Measurements from ENCODE around the gene BLTP3B. TPM values are rescaled to one million over a fixed set of nuclear protein-coding genes. Genes with fewer than 3 reads are reported as not detected.
"Not testable (repeated sequence)": the region's sequence is repeated elsewhere in the genome, so short reads cannot be mapped to it uniquely, and the experiment has no call there.

Gene BLTP3B, protein sequence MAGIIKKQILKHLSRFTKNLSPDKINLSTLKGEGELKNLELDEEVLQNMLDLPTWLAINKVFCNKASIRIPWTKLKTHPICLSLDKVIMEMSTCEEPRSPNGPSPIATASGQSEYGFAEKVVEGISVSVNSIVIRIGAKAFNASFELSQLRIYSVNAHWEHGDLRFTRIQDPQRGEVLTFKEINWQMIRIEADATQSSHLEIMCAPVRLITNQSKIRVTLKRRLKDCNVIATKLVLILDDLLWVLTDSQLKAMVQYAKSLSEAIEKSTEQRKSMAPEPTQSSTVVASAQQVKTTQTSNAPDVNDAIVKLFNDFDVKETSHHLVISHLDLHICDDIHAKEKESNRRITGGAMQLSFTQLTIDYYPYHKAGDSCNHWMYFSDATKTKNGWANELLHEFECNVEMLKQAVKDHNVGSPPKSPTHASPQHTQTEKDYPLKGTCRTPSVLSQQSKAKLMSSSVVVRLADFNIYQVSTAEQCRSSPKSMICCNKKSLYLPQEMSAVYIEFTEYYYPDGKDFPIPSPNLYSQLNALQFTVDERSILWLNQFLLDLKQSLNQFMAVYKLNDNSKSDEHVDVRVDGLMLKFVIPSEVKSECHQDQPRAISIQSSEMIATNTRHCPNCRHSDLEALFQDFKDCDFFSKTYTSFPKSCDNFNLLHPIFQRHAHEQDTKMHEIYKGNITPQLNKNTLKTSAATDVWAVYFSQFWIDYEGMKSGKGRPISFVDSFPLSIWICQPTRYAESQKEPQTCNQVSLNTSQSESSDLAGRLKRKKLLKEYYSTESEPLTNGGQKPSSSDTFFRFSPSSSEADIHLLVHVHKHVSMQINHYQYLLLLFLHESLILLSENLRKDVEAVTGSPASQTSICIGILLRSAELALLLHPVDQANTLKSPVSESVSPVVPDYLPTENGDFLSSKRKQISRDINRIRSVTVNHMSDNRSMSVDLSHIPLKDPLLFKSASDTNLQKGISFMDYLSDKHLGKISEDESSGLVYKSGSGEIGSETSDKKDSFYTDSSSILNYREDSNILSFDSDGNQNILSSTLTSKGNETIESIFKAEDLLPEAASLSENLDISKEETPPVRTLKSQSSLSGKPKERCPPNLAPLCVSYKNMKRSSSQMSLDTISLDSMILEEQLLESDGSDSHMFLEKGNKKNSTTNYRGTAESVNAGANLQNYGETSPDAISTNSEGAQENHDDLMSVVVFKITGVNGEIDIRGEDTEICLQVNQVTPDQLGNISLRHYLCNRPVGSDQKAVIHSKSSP (N-terminal part only)
- total RNA-seq (2014; rRNA removed; shearing (Covaris generic)), result 26.2 and 31.0 TPM in 2 replicates
- polyA plus RNA-seq (2016; fragmentation: Nextera tagmentation; extraction: Ambion mirVana), result 14.9 and 17.7 TPM in 2 replicates

DNA sequence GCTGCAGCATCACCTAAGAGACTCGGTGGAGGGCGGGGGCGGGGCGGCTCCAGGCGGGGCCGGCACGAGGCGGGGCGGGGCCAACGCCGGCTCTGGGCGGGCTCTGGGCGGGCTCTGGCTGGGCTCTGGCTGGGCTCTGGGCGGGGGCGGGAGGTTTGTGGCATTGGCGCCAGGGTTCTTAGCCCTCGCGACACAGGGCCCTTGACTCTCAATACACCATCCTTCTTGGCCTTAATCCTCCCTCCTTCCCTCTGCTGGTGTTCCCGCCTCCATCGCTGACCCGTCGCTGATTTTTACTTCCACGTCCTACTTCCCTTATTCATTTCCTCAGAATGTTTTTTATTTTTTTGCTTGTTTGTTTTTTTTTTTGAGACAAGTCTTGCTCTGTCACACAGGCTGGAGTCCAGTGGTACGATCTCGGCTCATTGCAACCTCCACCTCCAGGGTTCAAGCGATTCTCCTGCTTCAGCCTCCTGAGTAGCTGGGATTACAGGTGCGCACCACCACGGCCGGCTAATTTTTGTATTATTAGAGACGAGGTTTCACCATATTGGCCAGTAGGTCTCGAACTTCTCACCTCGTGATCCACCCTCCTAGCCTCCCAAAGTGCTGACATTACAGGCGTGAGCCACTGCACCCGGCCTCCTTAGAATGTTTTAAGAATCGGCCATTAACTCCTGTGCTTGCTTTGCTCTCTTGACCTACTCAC, at the start of gene BLTP3B:
Gene BLTP3B (minus strand): TSS at position 24 of the 709 bp plus-strand sequence. CDS start 239 bp downstream, outside the sequence.
- Histone ChIP-seq H3K4me2 (ENCODE audit: unreplicated experiment) (peak within 1 kb of the TSS; percentile 85), H3K27ac (peak within 1 kb of the TSS; percentile 98), H3K79me2 (ENCODE audit: insufficient read depth) (peaks cover 31% of the 10 kb centered on the region), H3K36me3 (ENCODE audit: low read depth) (no peaks in the 10 kb centered on the region), H3F3A (ENCODE audit: insufficient read depth) (peaks cover 5% of the 10 kb centered on the region; the same call in 1 of the 2 replicates), H3K4me1 (ENCODE audit: insufficient read depth) (peaks cover 27% of the 10 kb centered on the region), H3K9me2 (ENCODE audit: insufficient read depth) (no peaks in the 10 kb centered on the region), H3K9ac (peak within 1 kb of the TSS; percentile 99), H4K20me1 (ENCODE audit: insufficient read depth) (no peaks in the 10 kb centered on the region), H3K9me3 (ENCODE audit: low read depth) (no peaks in the 10 kb centered on the region), H3K27me3 (replicated peaks; ENCODE audit: insufficient read depth) (no peaks in the 10 kb centered on the region), H3K4me3 (peak within 1 kb of the TSS; percentile 96), H2AFZ (peak within 1 kb of the TSS; percentile 96)
- WGBS, 2 experiments (ENCODE audit: low coverage in 1 of 2, low lambda C conversion rate in 2 of 2, missing lambda C conversion rate in 2 of 2), result 28 to 49% methylated on average over 19 to 35 of the region's 35 CpGs
- peak; percentile 97 for DNase-seq
- in situ Hi-C loops (cut with MboI), result no loop called here
- no peak for TF ChIP-seq EZH2 (IDR thresholded peaks at IDR 0.05; ENCODE audit: insufficient read depth, poor library complexity, severe bottlenecking)
- TF ChIP-seq EZH2phosphoT487 (IDR thresholded peaks at IDR 0.05; ENCODE audit: insufficient read depth, low read depth), result no peak

DNA sequence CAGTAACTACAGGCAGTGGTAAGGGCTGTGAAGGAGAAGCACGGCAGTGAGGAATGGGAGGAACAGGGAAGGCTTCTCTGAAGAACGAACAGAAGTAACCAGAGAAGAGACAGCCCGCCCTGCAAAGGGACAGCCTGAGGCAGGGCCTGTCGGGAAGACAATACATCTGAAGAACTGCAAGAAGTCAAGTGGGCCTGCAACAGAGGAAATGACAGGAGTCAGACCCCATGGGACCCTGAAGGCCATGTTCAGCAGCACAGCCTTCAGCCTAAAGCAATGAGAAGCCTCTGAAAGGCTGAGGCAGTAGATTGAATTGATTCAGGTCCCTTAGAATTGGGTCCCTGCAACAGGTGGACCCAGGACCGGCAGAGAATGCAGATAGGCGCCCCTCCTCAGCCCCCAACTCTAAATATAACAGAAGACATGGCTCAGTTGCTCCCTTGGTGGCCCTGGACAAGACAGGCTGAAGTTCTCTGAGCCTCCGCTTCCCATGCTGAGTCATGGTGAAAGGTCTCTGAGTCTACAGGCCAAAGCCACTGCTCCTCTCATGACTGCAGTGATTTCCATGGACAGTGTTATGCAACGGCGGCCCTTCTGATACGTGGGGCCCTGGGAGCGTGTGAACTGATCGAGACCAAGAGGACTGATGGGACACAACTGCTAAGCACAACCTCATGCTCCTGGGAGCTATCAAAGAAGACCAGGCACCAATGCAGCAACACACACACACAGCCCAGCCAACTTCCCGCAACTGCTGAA, 47.1 kb upstream of the BLTP3B start:
- H3K27me3 ChIP-seq (replicated peaks; ENCODE audit: insufficient read depth), result no peaks in the 10 kb centered on the region
- H3K4me3 ChIP-seq, result no peak overlapping the region
- TF ChIP-seq EZH2phosphoT487 (IDR thresholded peaks at IDR 0.05; ENCODE audit: insufficient read depth, low read depth) (no peak), EZH2 (IDR thresholded peaks at IDR 0.05; ENCODE audit: insufficient read depth, poor library complexity, severe bottlenecking) (no peak)
- peak; percentile 14 for DNase-seq
- H3K4me2 ChIP-seq (ENCODE audit: unreplicated experiment), result no peak overlapping the region
- no peak overlapping the region for H3K9ac ChIP-seq
- H3K4me1 ChIP-seq (ENCODE audit: insufficient read depth), result peaks cover 10% of the 10 kb centered on the region
- H3K9me3 ChIP-seq (ENCODE audit: low read depth), result no peaks in the 10 kb centered on the region
- H3K27ac ChIP-seq, result no peak overlapping the region
- no peak overlapping the region for H2AFZ ChIP-seq
- H3F3A ChIP-seq (ENCODE audit: insufficient read depth), result no peaks in the 10 kb centered on the region
- H3K36me3 ChIP-seq (ENCODE audit: low read depth), result no peaks in the 10 kb centered on the region
- H3K79me2 ChIP-seq (ENCODE audit: insufficient read depth), result no peaks in the 10 kb centered on the region
- no peaks in the 10 kb centered on the region for H3K9me2 ChIP-seq (ENCODE audit: insufficient read depth)
- 81 to 84% methylated on average over 13 of the region's 13 CpGs for WGBS, 2 experiments (ENCODE audit: low coverage in 1 of 2, low lambda C conversion rate in 2 of 2, missing lambda C conversion rate in 2 of 2)
- in situ Hi-C loops (cut with MboI), result no loop called here
- no peaks in the 10 kb centered on the region for H4K20me1 ChIP-seq (ENCODE audit: insufficient read depth)

DNA sequence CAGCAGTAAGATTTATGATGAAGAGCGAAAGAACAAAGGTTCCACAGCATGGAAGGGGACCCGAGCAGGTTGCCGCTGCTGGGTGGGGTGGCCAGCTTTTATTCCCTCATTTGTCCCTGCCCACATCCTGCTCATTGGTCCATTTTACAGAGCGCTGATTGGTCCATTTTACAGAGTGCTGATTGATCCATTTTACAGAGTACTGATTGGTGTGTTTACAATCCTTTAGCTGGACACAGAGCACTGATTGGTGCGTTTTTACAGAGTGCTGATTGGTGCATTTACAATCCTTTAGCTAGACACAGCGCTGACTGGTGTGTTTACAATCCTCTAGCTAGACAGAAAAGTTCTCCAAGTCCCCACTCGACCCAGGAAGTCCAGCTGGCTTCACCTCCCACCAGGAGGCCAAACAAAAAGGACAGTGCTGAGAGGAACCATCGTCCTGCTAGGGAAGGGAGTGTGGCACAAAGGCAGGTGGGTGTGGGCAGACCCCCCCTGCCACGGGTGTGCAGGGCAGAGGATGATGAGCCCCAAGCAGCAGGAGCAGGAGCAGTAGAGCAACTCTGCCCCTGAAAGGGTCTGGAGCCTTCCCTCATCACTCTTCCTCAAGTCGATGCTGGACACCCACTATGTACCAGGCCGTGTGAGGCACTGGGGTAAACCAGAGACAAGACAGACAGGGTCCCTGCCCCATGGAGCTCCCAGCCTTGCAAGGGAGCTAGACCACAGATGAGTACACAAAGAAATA, 46.4 kb upstream of the BLTP3B start:
- H3K4me3 ChIP-seq; H3K36me3 ChIP-seq (ENCODE audit: low read depth); in situ Hi-C loops (cut with MboI); DNase-seq; H3K9ac ChIP-seq; H3K79me2 ChIP-seq (ENCODE audit: insufficient read depth); H2AFZ ChIP-seq; H3K27me3 ChIP-seq (replicated peaks; ENCODE audit: insufficient read depth); H4K20me1 ChIP-seq (ENCODE audit: insufficient read depth); H3K4me2 ChIP-seq (ENCODE audit: unreplicated experiment); H3K27ac ChIP-seq; H3K9me3 ChIP-seq (ENCODE audit: low read depth); H3K9me2 ChIP-seq (ENCODE audit: insufficient read depth); H3F3A ChIP-seq (ENCODE audit: insufficient read depth): not testable (repeated sequence)
- peaks cover 11% of the 10 kb centered on the region for H3K4me1 ChIP-seq (ENCODE audit: insufficient read depth)
- 77 to 81% methylated on average over 11 of the region's 11 CpGs for WGBS, 2 experiments (ENCODE audit: low coverage in 1 of 2, low lambda C conversion rate in 2 of 2, missing lambda C conversion rate in 2 of 2)

Data from GM23248 (cell line).